NCI-H1694 (cell line): ENCODE data around the gene RAB15.
A peak's percentile ranks its signal among the peaks of the same experiment; 100 is the strongest.
"Not testable (repeated sequence)": the region's sequence is repeated elsewhere in the genome, so short reads cannot be mapped to it uniquely, and the experiment has no call there.

ENCODE experiments used
- DNase-seq: peaks from one replicate; lab custom pipeline; 2025; lab: John Stamatoyannopoulos, UW

Gene RAB15

GRCh38 chr14:64937821-64938193 is 34.3 kb downstream of the RAB15 start:
- no peak for DNase-seq

DNA sequence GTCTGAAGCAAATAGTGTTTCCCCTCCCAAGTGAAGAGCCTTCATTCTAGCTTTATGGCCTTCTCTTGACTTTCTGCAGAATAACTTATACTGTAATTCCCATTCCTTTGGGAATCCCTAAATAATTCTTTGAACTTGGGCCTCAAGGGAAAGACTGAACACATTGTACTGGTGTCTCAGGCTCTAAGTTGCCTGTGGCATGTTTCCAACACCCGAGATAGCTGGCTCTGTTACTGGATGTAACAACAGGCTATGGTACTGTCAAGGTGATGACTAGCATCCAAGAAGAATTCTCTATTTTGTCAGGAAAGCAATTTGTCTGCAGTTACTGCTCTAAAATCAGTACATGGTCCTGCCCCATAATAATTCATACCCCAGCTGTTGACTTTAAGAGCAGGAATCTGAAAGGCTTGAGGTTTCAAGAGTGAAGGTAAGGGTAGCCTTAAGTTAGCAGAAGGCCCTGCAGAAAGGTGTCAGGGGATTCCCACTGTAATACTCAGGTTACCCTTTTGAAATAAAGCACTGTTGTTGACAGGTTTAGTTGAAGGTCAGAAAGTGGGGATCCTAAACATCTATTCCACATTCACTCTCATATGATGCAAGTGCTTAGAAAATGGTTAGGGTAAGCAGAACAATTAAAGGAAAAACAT is 34.8 kb downstream of the RAB15 start:
- no peak for DNase-seq

GRCh38 chr14:64935508-64935907 is 36.6 kb downstream of the RAB15 start:
- DNase-seq, result no peak

DNA sequence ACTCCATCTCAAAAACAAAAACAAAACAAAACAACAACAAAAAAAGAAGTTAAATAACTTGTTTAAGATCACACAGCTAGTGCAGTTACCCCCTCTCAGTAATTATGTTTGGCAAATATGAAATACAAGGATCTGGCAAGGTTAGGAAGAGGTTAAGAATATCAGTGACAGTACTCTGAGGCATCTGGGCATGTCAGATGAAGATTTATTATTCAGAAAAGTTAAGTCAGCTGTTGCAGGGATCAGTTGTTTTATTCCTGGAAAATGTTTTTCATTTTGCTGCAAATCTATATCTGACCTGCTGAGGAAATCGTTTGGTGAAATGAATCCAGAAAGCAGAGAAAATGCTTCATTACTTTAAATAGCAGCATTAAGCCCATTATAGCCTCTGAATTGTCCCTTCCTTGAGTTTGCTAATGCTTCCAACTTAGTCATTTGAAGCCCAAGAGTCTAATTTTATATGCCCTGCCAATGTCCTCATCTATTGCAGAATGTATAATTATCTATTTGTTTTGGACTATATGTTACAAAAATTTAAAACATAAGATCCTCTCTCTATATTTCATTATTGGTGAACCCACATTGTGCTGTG is 37.7 kb downstream of the RAB15 start:
- DNase-seq, result no peak

DNA sequence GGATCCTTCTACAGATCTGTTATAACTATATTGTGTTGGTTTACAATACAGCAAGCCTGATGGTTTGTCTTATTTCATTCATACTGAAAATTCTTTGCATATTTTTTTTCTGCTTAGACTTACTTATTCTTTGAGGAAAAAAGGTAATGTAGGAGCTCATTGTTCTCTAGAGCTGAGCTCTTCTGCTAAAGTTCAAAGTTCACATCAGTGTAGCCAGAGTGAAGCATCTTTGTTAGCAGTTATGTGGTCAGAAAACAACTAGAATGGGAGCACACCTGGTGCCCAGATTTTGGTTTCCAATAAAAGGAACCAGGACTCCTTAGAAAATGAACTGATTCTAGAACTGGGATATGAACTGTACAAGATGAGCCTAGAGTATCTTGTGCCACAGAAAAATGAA is 39.9 kb downstream of the RAB15 start:
- DNase-seq, result no peak

- DNase-seq, result no peak
Measured at GRCh38 chr14:64931123-64931522, 41.0 kb downstream of the RAB15 start.

DNA sequence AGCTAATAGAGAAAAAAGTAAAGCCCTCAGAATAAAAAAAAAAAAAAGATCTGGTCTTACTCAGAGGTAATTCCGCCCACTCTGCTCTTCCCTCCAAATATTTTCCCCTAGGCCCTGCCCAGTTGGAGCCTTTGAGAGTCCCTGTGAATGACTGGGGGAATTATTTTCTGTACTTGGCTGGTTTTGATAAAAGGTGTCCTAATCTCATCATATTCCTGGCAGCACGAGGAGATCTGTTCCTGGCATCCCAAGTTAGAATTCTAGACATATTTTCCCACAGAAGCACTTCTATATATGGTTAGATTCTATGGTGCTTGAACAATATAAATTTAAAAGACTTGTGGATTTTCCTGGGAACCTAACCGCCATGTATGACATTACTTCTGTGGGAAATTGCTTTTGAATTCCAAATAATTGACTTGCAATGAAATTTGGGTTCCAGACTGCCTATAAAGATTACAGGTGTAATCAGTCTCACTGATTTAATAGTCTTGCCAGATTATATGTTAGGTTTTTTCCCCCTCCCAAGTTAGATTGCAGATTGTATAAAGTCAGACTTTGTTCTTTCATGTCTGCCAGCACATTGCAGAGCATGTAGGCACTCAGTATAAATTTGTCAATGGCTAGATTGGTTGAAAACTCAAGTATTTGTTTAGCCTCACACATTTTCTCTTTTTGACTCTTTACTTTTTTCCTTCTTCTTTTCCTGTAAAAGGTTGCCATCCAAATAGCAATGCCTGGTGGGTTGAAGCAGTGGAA is 41.9 kb downstream of the RAB15 start:
- DNase-seq, result no peak

DNA sequence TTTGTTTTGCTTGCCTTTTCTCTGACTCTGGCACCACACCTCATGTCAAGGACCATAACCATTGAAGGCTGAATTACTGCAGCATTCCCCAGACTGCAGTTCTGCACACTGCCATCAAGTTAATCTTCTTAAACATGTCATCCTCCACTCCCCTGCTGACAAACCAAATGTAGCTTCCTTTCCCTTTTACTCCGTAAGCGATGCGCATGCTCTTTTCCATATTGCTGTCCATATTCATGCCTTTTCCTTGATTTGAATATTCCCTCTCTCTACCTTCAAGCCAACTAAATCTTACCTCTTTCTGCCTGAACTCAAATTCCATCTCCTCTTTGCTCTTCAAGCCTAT is 43.1 kb downstream of the RAB15 start:
- no peak for DNase-seq

GRCh38 chr14:64928239-64929013 is 43.7 kb downstream of the RAB15 start:
- no peak for DNase-seq

DNA sequence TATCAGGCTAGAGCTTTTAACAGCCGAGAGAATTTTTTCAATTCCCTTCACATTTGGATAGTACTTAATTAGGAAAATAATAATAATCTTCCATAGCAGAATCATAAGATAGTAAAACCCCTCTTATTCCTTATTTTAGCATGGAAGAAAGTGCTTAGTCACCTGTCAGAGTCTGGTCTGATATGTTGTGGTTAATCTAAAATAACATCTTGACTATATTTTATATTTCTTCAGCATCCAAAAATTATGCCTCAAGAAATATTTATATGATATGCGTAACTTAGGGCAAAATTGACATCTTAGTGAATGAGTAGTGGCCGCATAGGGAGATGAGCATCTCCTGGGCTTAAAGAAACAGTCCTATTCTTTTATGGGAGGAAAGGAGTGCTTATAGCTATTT is 45.1 kb downstream of the RAB15 start:
- no peak for DNase-seq

DNA sequence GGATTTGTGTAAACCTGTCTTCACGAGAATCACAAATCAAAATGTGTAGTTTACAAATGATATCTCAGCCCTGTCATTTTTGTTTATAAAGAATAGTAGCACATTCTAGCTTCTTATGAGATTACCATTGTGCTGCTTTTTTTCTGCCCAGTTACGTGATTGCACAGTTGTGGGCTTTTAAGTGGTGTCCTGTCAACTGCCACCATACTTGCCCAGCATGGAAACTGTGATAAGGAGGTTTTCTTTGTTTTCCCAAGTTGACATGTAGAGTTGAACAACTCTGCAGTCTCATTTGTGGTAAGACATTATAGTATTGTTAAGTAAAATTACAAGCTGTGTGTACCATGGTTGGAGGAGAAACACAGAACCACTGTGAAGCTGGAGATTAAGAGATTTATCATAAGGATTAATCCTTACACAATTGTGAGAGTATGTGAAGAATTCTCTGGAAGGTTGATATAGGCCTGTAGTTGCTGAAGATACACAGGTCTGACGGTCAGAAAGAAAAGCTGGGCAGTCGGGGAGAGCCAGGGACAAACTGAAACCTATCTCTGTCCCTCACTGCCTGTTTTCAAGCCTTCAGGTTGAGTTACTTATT is 45.6 kb downstream of the RAB15 start:
- no peak for DNase-seq

DNA sequence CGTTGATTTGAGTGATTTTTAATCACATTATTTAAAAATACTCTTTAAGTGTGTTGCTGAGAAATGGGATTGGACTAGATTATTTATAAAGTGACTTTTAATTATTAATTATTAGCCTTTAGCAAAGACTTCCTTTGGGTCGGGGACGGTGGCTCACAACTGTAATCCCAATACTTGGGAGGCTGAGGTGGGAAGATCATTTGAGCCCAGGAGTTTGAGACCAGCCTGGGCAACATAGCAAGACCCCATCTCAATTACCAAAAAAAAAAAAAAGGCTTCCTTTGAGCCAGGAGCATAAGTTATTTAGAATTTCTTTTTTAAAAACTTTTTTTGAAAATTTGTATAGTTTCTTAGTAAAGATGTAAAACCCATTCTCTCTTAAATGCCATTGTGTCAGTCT is 49.1 kb downstream of the RAB15 start:
- no peak for DNase-seq

GRCh38 chr14:64920465-64920864 is 51.7 kb downstream of the RAB15 start:
- no peak for DNase-seq

DNA sequence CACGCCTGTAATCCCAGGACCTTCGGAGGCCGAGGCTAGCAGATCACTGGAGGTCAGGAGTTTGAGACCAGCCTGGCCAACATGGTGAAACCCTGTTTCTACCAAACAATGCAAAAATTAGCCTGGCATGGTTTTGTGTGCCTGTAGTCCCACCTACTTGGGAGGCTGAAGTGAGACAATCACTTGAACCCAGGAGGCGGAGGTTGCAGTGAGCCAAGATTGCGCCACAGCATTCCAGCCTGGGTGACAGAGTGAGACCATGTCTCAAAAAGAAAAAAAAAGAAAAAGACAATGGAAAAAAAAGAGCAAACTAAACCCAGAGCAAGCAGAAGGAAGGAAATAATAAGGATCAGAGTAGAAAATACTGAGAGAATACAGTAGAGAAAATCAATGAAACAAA is 52.5 kb downstream of the RAB15 start:
- DNase-seq, result no peak

- no peak for DNase-seq
Measured at GRCh38 chr14:64919215-64919614, 52.9 kb downstream of the RAB15 start.

DNA sequence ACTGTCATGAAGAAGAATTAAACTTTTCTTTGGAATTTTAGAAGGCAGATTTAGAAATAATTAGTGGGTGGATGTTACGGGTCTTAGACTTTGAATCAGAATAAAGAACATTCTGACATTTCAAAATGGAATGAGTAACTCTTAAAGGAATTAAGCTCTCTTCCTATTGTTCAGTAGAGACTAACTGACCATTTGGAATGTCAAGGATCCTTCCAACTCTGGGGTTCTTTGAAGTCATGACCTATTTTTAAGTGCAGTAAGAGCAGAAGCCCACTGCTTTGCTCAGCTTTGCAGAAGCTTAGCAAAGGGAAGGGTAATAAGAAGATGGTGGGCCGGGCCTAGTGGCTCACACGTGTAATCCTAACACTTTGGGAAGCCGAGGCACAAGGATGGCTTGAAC is 53.9 kb downstream of the RAB15 start:
- no peak for DNase-seq

DNA sequence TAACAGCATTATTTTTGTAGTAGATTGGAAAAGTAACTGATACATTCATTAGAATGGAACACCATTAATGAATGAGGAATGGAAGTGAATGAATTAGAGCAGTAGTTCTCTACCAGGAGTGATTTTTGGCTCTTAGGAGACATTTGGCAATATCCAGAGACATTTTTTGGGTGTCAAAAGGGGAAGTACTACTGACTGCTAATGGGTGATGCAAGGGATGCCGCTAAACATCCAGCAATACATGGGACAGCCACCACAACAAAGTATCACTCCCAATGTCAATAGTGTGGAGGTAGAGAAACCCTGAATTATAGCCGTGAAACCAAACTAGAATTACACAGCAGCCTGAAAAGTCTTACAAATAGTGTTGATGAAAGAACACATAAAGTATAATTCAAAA is 56.3 kb downstream of the RAB15 start:
- DNase-seq, result no peak

DNA sequence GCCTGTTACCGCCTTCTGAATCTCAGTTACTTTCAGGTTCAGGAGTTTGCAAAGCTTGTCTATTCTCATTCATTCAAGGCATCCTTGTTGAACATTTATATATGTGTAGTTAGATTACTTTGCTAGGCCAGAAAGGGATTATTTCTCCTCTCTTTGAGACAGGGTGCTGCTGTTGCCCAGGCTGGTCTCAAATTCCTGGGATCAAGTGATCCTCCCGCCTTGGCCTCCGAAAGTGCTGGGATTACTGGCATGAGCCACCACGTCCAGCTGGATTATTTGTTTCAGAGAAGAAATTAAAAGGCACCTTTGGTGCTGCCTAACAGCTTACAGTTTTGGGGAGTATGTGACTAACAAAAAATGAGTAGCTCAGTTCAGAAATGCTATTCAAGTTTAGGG is 57.1 kb downstream of the RAB15 start:
- DNase-seq, result no peak

DNA sequence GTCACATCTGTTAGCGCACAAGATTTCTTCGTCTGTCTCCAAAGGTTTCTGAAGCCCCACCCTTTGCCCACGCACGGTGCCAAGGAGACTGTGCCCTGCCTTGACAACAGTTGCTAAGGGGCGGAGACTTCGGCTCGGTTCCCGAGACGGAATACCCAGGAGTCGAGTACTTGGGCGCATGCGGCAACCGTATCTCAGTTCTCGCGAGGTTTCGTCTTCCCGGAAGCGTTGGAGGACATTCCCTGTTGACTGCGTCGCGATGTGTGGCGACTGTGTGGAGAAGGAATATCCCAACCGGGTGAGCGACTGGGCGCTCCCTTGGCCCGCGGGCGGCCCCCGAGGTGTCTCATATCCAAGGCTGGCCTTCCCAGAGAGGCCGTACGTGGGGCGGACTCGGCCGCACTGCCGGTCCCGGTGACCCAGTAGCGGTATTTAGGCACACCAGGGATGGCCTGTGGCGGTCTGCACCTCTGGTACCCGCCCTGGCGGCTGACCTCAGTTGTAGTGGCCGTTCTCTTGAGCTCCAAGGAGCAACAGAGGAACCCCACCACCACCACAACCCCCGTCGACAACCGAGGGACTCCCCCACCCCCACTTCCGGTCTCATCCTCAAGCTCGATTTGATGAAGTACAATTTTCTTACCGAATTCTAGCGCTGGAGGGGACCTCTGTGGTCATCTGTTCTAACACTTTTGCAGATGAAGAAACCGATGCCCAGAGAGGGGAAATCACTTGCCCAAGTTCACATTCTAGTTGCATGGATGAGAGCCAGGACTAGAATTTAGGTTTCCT is 57.7 kb downstream of the RAB15 start, which contains the start of gene CHURC1:
CHURC1 (plus strand) TSS at position 219 of the 792 bp plus-strand sequence; CDS start at position 260, 41 bp downstream.
- DNase-seq, result peak; percentile 99

GRCh38 chr14:64913477-64913876 is 58.7 kb downstream of the RAB15 start:
- DNase-seq, result not testable (repeated sequence)

GRCh38 chr14:64912261-64912660 is 59.9 kb downstream of the RAB15 start:
- DNase-seq, result no peak
